GM21717 (cell line): ENCODE data around the gene NRG2.

ENCODE experiments used
- ATAC-seq: cut with Tn5 transposase; IDR thresholded peaks from one replicate; pipeline ENCODE4 v1.9.1; 2021; ENCODE audit warnings: mild to moderate bottlenecking, moderate library complexity; ENCODE audit not compliant: unreplicated experiment

Gene NRG2

GRCh38 chr5:140042643-140043507 is at the start of gene NRG2:
NRG2 (minus strand) TSS chr5:140043299.
- ATAC-seq, result peak; percentile 57

- no peak for ATAC-seq
These were observed 47.2 kb upstream of the NRG2 start for GRCh38 chr5:140090251-140090650.

- ATAC-seq, result no peak
These were observed 41.4 kb upstream of the NRG2 start for GRCh38 chr5:140084541-140084940.

GRCh38 chr5:140083650-140084049 is 40.6 kb upstream of the NRG2 start:
- no peak for ATAC-seq

- ATAC-seq, result no peak
These were observed 40.0 kb upstream of the NRG2 start for GRCh38 chr5:140083120-140083519.

- no peak for ATAC-seq
These were observed 33.7 kb upstream of the NRG2 start for GRCh38 chr5:140076788-140077187.

- ATAC-seq, result no peak
These were observed 33.0 kb upstream of the NRG2 start for GRCh38 chr5:140076142-140076541.

- no peak for ATAC-seq
These were observed 32.3 kb upstream of the NRG2 start for GRCh38 chr5:140075371-140075770.

GRCh38 chr5:140073296-140073695 is 30.2 kb upstream of the NRG2 start:
- ATAC-seq, result no peak

GRCh38 chr5:140072812-140073211 is 29.7 kb upstream of the NRG2 start:
- ATAC-seq, result no peak

- ATAC-seq, result no peak
These were observed 17.7 kb upstream of the NRG2 start for GRCh38 chr5:140060816-140061215.

- no peak for ATAC-seq
These were observed 15.3 kb upstream of the NRG2 start for GRCh38 chr5:140058212-140058932.

GRCh38 chr5:140056880-140057279 is 13.8 kb upstream of the NRG2 start:
- no peak for ATAC-seq

- ATAC-seq, result no peak
These were observed 12.1 kb upstream of the NRG2 start for GRCh38 chr5:140055152-140055551.

- no peak for ATAC-seq
These were observed 11.1 kb upstream of the NRG2 start for GRCh38 chr5:140054086-140054689.

GRCh38 chr5:140051950-140052349 is 8.9 kb upstream of the NRG2 start:
- no peak for ATAC-seq

GRCh38 chr5:140049713-140050112 is 6.6 kb upstream of the NRG2 start:
- ATAC-seq, result no peak

GRCh38 chr5:140049205-140049604 is 6.1 kb upstream of the NRG2 start:
- peak; percentile 46 for ATAC-seq

GRCh38 chr5:140044041-140044440 is 942 bp upstream of the NRG2 start:
- no peak for ATAC-seq

GRCh38 chr5:140043508-140043872 is 391 bp upstream of the NRG2 start:
- peak; percentile 22 for ATAC-seq

- no peak for ATAC-seq
These were observed 781 bp downstream of the NRG2 start for GRCh38 chr5:140042393-140042642.
